Skin of body (tissue), 2 donors: ENCODE measurements around the gene CCDC197. TPM values are rescaled to one million over a fixed set of nuclear protein-coding genes. Genes with fewer than 3 reads are reported as not detected.
A peak's percentile ranks its signal among the peaks of the same experiment; 100 is the strongest.

Source experiments
- DNase-seq: peaks from one replicate; lab custom pipeline; 2025; lab: John Stamatoyannopoulos, UW
- total RNA-seq: library from RNA; depleted of rRNA; stranded (reverse); fragments of >200 nt; gene quantifications from one replicate; pipeline ENCODE4 v1.2.3, GENCODE V29; 2014

The CCDC197 gene
- total RNA-seq, 1 donor from 2014 or later: not detected

GRCh38 chr14:94022532-94023411, 25.7 kb downstream of the CCDC197 start:
- no peak for DNase-seq

GRCh38 chr14:94024549-94024948, 27.4 kb downstream of the CCDC197 start:
- no peak for DNase-seq

- DNase-seq: no peak
Measured at GRCh38 chr14:94025720-94026119, 28.6 kb downstream of the CCDC197 start.

- peak; percentile 96 for DNase-seq
Measured at GRCh38 chr14:94026173-94026888, 29.2 kb downstream of the CCDC197 start, which contains the start of gene OTUB2. TSS of gene OTUB2 (plus strand) at chr14:94026340. CDS start at chr14:94026538, 198 bp downstream.

- no peak for DNase-seq
Measured at GRCh38 chr14:94026889-94027469, 29.9 kb downstream of the CCDC197 start.

- no peak for DNase-seq
Measured at GRCh38 chr14:94027566-94028449, 30.7 kb downstream of the CCDC197 start.

GRCh38 chr14:94028450-94028826, 31.3 kb downstream of the CCDC197 start:
- DNase-seq: no peak

GRCh38 chr14:94029265-94029664, 32.2 kb downstream of the CCDC197 start:
- DNase-seq: no peak

GRCh38 chr14:94029671-94030203, 32.6 kb downstream of the CCDC197 start:
- no peak for DNase-seq

GRCh38 chr14:94030571-94030970, 33.5 kb downstream of the CCDC197 start:
- DNase-seq: no peak

GRCh38 chr14:94031161-94031882, 34.2 kb downstream of the CCDC197 start:
- no peak for DNase-seq

- DNase-seq: no peak
Measured at GRCh38 chr14:94031883-94032279, 34.8 kb downstream of the CCDC197 start.

GRCh38 chr14:94034886-94035285, 37.8 kb downstream of the CCDC197 start:
- DNase-seq: no peak

- DNase-seq: no peak
Measured at GRCh38 chr14:94036313-94037167, 39.4 kb downstream of the CCDC197 start.

GRCh38 chr14:94037954-94038353, 40.9 kb downstream of the CCDC197 start:
- no peak for DNase-seq

GRCh38 chr14:94038510-94038909, 41.4 kb downstream of the CCDC197 start:
- DNase-seq: no peak

GRCh38 chr14:94038921-94039629, 42.0 kb downstream of the CCDC197 start:
- no peak for DNase-seq

GRCh38 chr14:94040247-94040646, 43.1 kb downstream of the CCDC197 start:
- no peak for DNase-seq

- no peak for DNase-seq
Measured at GRCh38 chr14:94040796-94041195, 43.7 kb downstream of the CCDC197 start.
